ENCODE results near the gene ZNF595. TPM values are rescaled to one million over a fixed set of nuclear protein-coding genes. Genes with fewer than 3 reads are reported as not detected.

ZNF595 gene
- total RNA-seq, 1 experiment from 2014 or later = 12.5 TPM

- no CpG with 5 or more reads among the region's 5 CpGs for WGBS (ENCODE audit: extremely low coverage, insufficient read length, low lambda C conversion rate)
- peaks cover 85 to 89% of the 10 kb centered on the region in 2 experiments for H3K9me3 Mint-ChIP-seq
Measured at GRCh38 chr4:99863-100262, 46.7 kb downstream of the ZNF595 start.

More at GRCh38 chr4:99863-100262, 46.7 kb downstream of the ZNF595 start:
- no peak overlapping the region for H3K9ac ChIP-seq (ENCODE audit: extremely low read depth, insufficient read length, low read length)
- no peak overlapping the region for H3K56ac ChIP-seq (ENCODE audit: insufficient read length, low read depth, low read length)
- no peak overlapping the region for H4K8ac ChIP-seq (replicated peaks; ENCODE audit: insufficient read length, low read depth, low read length)
- H4K91ac ChIP-seq (ENCODE audit: insufficient read length, low read depth, low read length) = no peak overlapping the region
- no peaks in the 10 kb centered on the region for H4K20me1 ChIP-seq (ENCODE audit: control insufficient read depth, insufficient read depth, insufficient read length)
- H2AK5ac ChIP-seq (ENCODE audit: insufficient read length, low read length) = no peak overlapping the region
- H3K23ac ChIP-seq (ENCODE audit: insufficient read length, low read depth, low read length) = no peak overlapping the region
- no peak overlapping the region for H3K27ac ChIP-seq (ENCODE audit: insufficient read length, low read depth, low read length)
- H3K18ac ChIP-seq (ENCODE audit: insufficient read length, low read depth, low read length) = no peak overlapping the region
- no peak overlapping the region for H2BK12ac ChIP-seq (ENCODE audit: insufficient read length, low read depth, low read length)
- no peak overlapping the region for H2BK15ac ChIP-seq (ENCODE audit: low read depth, low read length)
- H3K4ac ChIP-seq (ENCODE audit: low read depth, low read length) = no peak overlapping the region
- no peaks in the 10 kb centered on the region for H3K4me1 ChIP-seq (ENCODE audit: insufficient read depth, low read length)
- Mint-ChIP-seq H3K27me3 (ENCODE audit: low read depth) (no peaks in the 10 kb centered on the region; the same call in 1 of the 2 replicates), H3K27ac (no peak overlapping the region), H3K4me1 (no peaks in the 10 kb centered on the region), H3K4me3 (no peak overlapping the region), H3K36me3 (ENCODE audit: insufficient read depth in 1 of 3, low read depth in 3 of 3) (peaks cover 5 to 35% (median 10%) of the 10 kb centered on the region in 3 experiments)
- H3K27me3 ChIP-seq (ENCODE audit: insufficient read depth, low read length) = no peaks in the 10 kb centered on the region
- no peaks in the 10 kb centered on the region for H3K79me1 ChIP-seq (ENCODE audit: insufficient read depth, low read depth, low read length, poor library complexity, severe bottlenecking)
- no peak overlapping the region for H2BK5ac ChIP-seq (ENCODE audit: insufficient read length, low read length)
- no peak overlapping the region for H3K4me2 ChIP-seq (ENCODE audit: insufficient read depth, insufficient read length, low read length)
- H3T11ph ChIP-seq (ENCODE audit: low read length) = no peak overlapping the region
- H2BK20ac ChIP-seq (ENCODE audit: low read depth, low read length, poor library complexity, severe bottlenecking) = no peak overlapping the region
- no peak overlapping the region for H4K5ac ChIP-seq (ENCODE audit: insufficient read length, low read depth, low read length)
- no peaks in the 10 kb centered on the region for H3K79me2 ChIP-seq (ENCODE audit: insufficient read depth, low read length)
- no peak for TF ChIP-seq CTCF (conservative IDR thresholded peaks at IDR 0.05)
- H2BK120ac ChIP-seq (ENCODE audit: low read depth, low read length, poor library complexity, severe bottlenecking) = no peak overlapping the region
- H2AFZ ChIP-seq (ENCODE audit: low read length) = no peak overlapping the region
- no peaks in the 10 kb centered on the region for H3K23me2 ChIP-seq (ENCODE audit: insufficient read length, low read depth, low read length, poor library complexity, severe bottlenecking)
- no peak for DNase-seq
- H3K9me3 ChIP-seq (ENCODE audit: control insufficient read depth, low read depth, low read length) = peaks cover 56% of the 10 kb centered on the region
- no peak overlapping the region for H3K14ac ChIP-seq (ENCODE audit: insufficient read depth, low read length)

Data from H9 (cell line).